NCI-H2029 (cell line): Measurements from ENCODE around the gene ATP23.

ENCODE experiments used
- DNase-seq: peaks from one replicate; lab custom pipeline; 2025; lab: John Stamatoyannopoulos, UW

The ATP23 gene

DNA sequence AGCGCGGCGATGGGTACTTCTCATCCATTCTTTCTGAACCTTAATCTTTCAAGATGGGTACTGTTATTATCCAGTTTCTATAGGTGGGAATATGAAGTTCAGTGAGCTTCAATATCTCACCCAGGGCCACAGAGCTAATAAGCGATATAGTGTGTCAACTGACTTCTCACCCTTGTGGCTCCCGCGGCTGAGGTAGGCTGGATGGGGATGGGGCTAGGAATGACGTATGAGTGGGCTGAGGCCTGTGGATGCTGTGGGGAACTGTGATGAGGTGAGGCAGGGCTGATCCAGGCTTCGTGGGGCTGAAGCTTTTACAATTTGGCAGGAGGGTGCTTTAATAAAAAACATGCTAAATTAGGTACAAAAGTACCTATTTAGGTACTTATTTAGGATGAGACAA, 32.9 kb upstream of the ATP23 start:
- no peak for DNase-seq

DNA sequence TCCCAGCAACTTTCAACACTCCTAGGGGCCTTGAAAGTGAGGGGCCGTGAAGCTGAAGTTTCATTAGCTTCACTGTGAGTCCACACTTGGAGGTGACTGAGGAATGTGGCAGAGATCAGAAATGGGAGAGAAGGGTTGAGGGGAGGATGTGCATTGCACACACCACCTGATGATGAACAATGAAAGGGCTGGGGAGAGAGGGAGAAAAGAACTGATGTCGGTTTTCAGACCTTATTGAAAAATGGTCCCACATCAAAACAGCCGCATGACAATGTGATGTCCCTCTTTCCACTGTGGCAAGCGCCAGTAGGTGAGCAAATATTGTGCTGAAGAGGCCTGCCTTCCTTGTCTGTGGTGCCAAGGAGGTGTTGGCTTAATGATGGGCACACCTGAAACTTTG, 32.3 kb upstream of the ATP23 start:
- no peak for DNase-seq

DNA sequence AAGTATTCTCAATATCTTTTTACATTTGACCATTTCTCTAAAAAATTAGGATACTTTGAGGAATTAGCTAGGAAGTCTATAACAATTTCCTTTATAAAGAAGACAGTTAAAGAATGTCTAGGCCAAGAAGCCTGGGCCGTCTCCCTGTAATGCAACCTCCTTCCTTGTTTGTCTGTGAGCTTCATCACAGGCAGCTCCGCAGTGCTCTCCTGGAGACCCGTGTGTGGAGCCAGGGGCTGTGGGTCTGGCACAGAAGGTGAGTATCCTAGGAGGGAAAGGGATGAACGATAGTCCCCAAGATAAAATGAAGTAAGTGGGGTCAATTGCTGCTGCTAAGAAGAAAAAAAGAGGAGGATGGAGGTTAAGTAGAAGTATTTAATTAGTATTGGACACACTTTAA, 31.8 kb upstream of the ATP23 start:
- no peak for DNase-seq

DNA sequence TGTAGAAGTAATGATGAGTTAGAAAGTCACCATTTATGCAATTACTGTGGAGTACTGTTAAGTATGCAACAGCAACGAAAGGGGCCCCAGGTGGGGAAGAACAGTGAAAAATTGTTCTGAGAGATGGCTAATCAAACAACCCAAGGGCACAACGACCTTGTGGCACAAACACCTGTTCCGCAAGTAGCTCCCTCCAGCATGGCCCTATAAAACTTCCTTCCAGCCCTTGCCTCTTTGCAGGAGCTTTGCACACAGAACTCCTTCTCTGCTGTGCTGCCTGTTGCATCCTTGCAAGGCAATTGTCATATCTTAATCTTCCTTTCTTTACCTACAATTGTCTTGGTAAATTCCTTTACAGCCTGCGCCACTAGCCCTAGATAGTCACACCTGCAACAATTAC, 23.2 kb upstream of the ATP23 start:
- DNase-seq = no peak

DNA sequence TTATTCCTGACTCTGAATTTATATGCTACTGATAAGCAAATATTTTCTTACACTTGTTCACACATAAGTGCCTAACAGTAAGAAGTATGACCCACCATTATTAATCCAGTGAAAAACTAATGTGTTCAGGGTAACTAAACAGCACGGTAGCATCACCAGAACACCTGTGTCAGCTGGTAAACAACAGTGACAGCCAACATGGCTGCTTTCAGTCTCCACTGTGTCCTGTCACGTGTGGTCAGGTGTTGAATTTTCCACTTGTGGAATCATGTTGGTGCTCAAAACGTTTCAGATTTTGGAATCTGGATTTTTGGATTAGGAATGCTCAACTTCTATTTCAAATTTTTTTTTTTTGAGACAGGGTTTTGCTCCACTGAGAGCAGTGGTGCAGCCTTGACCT, 14.3 kb upstream of the ATP23 start:
- no peak for DNase-seq

DNA sequence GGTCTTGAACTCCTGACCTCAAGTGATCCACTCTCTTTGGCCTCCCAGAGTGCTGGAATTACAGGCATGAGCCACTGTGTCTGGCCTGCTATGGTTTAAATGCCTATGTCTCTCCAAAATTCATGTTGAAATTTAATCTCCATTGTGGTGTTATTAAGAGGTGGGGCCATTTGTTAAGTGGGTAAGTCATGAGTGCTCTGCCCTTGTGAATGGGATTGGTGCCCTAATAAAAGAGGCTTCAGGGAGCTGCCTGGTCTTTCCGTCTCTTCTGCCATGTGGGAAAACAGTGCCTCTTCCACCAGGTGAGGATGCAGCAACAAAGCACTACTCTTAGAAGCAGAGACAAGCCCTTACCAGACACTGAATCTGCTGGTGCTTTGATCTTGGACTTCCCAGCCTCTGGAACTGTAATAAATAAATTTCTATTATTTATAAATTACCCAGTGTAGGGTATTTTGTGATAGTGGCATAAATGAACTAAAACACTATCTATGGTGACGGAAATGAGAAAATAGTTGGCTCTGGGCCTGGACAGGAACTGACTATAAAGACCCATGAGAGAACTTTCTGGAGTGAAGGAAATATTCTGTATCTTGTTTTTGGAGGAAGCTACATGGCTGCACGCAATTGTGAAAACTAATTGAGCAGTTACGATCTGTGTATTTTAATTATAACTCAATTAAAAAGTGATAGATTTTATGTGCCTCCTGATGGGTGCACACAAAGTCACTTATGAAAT, 12.1 kb upstream of the ATP23 start:
- DNase-seq = no peak

DNA sequence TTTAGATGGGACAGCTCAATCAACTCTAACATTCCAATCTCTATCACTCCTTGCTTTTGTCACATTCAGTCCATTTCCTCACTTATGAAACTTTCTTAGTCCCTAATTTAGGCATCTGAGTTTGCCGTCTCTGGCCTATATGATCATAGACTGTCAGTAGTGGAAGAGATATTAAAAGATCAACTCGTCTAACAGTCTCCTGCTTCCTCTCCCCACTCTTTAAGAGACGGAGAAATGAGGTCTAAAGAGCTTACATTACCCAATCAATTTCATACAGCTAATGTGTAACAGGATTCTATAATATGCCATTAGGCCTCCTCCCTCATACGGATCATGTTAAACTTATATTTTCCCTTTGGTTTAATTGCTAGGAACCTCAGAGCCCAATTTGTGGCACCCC, 6.5 kb upstream of the ATP23 start:
- DNase-seq = no peak

DNA sequence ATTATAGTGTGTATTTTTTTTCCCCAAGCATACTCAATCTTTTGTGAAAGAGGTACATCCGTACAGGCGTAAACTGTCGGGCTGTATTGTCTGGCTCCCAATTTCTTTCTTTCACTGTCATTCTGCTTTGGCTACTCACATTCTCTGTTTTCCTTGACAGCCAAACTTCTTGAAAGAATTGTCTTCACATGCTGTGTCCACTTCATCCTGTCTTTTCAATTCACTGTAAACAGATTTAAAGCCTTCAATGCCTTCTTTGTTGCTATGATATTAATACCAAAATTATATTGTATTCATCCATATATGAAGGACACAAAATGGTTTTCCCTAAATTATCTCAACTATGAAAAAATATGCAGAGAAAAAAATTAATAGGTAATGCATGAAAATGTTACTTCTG, 6.0 kb upstream of the ATP23 start:
- DNase-seq = no peak

DNA sequence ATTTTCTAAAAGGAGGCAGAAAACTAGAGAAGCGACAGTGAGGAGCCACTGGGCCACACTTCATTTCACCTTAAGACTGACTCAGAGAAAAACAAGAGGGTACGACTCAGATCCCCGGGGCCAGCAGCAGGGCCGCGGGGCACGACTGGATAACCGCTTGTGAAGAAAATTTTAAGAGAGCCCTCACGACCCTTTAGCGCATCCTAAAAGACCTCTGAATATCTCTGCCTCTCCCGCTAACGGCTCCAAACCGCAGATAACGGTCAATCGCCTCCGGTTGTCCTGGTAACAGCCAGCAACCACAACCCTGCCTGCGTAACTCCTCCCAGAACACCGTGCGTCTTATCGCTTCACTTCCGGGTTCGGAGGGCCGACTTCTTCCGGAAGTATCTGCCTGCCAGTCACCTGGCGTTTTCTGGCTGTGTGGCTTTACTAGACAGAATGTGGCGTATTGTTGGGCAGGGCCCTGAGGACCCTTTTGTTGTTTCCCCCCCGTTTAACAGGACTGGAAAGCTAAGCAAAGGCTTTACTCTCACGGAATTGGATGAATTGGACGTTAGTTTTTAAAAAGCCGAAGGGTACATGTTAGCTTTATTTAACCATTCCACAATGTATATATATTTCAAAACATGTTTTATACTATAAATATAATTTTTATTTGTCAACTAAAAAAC, 5.4 kb upstream of the ATP23 start:
- peak; percentile 97 for DNase-seq

DNA sequence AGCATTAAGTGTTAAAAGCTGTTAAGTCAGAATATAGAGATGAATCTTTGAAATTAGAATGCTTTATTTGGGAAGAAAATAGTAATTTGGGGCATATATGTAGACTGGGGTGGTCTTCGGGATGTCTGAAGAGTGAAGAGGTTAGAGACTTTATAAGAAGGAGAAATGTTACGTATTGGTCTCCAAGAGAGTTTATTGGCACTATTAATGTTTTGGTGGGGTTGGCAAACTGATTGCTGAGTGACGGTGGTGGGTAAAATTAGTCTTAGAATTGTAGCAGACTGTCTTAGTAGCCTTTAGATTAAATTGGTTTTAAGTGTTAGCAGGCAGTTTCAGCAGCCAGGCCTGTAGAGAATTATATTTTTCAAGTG, 4.9 kb upstream of the ATP23 start:
- DNase-seq = no peak

DNA sequence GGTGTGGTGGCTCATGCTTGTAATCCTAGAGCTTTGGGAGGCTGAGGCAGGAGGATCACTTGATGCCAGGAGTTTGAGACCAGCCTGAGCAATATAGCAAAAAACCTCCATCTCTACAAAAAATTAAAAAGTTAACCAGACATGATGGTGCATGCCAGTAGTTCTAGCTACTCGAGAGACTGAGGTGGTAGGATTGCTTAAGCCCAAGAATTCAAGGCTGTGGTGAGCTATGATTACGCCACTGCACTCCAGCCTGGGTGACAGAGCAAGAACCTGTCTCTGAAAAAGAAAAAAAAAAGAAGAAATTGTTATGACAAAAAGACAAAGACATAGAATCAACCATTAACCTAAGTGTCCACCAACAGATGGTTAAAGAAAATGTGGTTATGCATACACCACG, 2.1 kb upstream of the ATP23 start:
- DNase-seq = no peak

DNA sequence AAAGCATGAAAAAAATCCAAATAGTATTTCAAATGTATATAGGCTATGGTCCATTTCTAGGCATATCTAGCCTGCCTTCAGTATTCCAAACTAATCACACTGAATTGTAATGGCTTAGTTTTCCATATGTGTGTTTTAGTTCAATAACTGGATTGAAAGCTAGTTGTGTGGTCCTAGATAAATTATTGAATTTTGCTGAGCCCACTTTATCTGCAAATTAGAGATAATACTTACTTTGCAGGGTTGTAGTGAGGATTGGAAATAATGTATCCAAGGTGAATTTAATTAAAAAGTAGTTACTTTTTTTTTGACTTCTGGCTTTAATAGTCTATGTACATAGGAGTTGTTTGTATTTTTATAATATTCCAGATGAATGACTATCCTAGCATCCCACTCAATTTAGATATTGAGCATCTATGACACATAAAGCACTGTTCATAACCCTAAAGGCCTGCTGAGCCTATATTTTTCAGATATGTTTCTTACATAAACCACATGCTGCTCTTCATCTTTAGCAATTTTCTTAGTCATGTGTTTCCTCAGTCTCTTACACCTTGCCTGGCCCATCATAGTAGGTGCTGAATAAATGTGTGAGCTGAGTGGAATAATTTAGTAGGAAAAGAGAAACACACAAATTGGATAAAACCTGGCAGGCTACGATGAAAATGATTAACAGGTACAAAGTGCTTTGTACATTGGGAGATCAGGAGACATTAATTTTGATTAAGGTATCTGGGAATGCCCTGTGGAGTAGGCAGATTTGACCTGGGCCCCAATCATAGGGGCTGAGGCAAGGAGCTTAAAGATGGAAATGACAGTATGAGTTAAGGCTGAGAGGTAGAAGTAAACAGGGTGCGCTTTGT, 1.1 kb upstream of the ATP23 start:
- no peak for DNase-seq

DNA sequence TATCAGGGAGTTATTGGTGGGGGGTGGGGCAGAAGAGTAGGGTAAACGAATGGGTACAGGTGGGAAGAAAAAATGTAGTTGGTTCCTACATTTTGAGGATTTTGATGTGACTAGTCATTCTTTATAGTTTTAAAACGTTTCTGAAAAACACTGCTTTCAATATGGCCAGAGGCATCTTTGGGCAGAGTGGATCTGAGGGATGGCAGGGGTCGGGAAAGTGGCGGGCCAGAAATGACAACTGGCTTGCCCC, 527 bp upstream of the ATP23 start:
- DNase-seq = no peak

DNA sequence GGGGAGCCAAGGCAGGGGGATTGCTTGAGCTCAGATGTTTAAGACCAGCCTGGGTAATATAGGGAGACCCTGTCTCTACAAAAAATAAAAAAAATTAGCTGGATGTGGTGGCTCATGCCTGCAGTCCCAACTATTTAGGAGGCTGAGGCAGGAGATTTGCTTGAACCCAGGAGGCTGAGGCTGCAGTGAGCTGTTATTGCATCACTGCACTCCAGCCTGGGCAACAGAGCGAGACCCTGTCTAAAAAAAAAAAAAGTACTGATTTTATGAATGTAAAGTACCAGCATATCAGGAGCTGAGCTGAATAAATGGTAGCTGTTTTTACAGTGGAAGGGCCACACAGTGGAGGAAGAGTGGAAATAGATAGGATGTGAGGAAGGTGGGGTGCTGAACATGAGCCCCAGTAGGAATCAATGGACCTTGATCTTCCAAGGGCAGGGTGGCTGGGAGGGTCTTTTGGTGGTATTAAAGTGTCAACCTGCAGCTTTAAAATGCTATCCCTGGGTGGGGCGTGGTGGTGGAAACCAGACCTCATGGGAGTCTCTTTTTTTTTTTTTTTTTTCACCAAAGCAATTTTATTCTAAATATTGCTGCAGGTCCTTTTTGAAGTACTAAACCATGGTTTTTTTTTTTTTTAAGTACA, 2.2 kb downstream of the ATP23 start:
- no peak for DNase-seq

DNA sequence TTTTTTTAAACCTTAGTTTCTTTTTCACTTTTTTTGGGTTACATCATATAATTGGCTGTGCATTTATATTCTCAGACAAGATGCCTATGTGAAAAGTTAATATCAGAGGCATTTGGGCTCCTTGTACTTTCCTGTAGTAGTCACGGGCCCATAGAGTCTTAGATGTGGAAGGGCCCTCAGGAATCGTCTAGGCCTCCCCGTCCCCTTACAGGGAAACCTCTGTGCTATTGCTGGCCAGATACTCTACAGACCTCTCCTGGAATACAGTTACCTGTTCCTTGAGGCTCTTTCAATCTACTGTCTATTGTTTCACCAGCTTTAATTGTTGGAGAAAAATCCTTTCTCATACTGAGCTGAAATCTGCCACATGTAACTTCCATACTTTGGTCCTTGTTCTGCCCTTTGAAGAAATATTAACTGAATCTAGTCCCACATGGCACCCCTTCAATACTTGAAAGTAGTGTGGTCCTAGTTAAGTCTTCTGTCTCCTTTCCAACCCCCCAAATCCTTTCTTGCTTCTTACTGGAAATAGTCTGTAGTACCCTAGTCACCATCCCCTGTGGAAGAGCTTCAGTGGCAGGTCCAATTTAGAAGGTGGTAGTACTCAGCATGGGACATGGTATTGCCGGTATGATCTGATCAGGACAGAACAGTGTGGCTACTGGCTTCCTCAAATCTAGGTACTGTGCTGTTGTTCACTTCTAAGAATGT, 3.1 kb downstream of the ATP23 start:
- DNase-seq = no peak

DNA sequence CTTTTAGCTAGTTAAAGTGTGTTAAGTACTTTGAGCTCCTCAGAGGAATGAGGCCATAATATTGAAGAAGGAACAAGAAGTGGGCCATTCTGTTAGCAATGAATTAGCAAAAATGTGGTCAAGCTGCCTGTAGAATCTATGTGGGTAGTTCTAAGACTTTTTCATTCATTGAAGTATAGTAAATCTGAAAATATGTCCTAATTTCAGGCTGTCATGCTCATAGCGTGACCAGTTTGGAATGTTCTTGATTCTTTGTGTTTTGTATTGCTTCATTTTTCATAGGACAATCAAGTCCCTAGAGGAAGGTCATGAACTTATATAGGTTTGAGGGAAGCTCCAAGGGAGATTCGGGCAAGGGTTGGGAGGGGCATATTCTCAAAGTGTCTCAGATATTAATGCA, 11.4 kb downstream of the ATP23 start:
- no peak for DNase-seq

DNA sequence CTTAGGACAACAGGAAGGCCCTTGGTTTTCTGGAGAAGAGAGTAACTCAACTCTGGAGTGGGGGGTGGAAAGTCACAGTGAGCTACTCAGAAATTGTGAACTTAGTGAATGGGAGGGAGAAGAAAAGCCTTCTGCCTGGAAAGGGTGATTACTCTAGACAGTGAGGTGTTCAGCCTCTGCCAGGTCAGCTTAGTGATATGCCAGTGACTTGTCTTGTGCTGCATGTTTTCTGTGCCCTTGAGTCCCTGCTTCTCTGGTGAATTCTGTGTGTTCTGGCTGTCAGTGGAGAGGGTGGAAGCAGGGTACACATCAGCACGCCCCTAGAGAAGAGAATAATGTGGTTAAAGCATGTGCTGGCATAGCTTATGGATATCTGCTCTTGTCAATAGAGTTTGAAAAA, 13.4 kb downstream of the ATP23 start:
- no peak for DNase-seq

DNA sequence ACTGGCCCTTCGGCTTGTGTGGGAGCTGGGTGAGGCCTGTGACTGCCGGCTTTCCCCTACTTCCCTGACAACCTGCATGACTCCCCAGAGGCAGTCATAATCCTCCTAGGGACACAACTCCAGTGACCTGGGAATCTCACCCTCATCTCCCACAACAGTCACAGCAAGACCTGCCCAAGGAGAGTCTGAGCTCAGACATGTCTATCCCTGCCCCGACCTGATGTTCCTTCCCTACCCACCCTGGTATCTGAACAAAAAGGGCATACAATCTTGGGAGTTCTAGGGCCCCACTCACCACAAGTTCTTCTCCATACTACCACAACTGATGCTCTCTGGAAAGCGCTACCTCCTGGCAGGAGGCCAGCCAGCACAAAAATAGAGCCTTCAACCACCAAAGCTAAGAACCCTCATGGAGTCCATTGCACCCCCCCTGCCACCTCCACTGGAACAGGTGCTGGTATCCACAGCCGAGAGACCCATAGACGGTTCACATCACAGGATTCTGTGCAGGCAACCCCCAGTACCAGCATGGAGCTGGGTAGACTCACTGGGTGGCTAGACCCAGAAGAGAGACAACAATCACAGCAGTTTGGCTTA, 16.8 kb downstream of the ATP23 start:
- DNase-seq = no peak

DNA sequence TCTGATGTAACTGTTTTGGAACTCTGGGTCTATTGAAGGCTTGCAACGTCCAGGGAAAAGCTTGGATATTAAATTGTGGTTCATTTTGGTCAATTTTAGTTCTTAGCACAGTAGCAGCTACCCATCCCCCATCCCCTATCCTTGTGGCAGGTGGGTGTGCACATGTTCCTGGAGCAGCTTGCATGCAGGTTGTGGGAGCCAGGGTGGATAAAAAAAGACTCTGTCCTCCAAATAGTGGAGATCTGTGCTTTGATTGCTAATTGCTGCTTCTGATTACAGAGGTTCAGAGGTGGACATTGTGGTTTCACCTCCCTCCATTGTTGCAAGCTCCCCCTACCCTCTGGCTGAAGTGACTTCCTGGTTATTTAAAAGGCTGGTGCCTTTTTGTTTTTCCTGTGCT, 23.1 kb downstream of the ATP23 start:
- no peak for DNase-seq

DNA sequence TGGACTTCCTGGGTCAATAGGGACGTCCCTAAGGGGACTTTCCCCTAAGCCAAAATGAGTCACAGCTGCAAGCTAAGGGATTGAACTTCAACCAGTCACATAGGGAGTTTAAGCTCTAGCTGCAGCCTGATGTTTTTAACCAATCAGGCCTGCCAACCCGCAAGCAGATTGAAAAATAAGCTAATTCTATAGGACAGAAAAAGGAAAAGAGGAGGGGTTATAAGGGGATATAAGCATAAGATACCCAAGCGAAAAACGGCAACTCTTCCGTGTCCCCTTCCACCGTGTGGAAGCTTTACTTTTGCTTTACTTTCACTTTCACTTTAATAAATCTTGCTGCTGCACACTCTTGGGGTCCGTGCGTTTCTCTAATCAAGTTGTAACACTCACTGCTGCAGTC, 24.4 kb downstream of the ATP23 start:
- peak; percentile 39 for DNase-seq

DNA sequence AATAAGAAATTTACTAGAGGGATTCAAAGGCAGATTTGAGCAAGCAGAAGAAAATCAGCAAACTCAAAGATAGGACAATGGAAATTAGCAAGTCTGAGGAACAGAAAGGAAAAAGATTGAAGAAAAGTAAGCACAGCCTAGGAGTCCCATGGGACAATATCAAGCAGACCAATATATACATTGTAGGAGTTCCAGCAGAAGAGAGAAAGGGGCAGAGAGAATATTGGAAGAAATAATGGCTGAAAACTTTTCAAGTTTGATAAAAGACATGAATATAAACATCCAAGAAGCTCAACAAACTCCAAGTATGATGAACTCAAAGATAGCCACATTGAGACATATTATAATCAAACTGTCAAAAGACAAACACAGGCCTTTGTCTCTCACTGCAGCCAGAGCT, 25.2 kb downstream of the ATP23 start:
- DNase-seq = no peak
